C4-2B (cell line): Measurements from ENCODE around the gene NCKIPSD.

Source experiments
- H3K27ac ChIP-seq: fragments of 450-650 bp; 2 replicates; pipeline ENCODE4 v1.5.1; 2017
- ZFX ChIP-seq: fragments of 450-650 bp; IDR thresholded peaks from 2 replicates; pipeline ENCODE4 v1.6.1; 2017
- TF ChIP-seq, protein P1 (sequence below): fragments of 450-650 bp; conservative IDR thresholded peaks from 2 replicates; pipeline ENCODE4 v1.5.1; 2017; ENCODE audit warnings: mild to moderate bottlenecking

The NCKIPSD gene

DNA sequence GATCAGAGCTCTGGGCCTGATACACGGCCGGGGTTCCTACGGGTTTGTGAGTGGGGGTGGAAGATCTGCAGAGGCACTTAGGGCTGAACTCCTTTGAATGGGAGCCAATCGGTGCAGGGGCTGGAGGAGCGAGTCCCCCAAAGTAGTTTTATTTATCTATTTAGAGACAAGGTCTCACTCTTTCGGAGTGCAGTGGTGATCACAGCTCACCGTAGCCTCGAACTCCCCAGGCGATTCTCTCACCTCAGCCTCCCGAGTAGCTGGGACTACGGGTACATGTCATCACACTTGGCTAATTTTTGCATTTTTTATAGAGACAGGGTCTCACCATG is 21.4 kb downstream of the NCKIPSD start:
- peak overlapping the region; percentile 93 for H3K27ac ChIP-seq
- no peak for TF ChIP-seq ZFX
- TF ChIP-seq, protein P1, sequence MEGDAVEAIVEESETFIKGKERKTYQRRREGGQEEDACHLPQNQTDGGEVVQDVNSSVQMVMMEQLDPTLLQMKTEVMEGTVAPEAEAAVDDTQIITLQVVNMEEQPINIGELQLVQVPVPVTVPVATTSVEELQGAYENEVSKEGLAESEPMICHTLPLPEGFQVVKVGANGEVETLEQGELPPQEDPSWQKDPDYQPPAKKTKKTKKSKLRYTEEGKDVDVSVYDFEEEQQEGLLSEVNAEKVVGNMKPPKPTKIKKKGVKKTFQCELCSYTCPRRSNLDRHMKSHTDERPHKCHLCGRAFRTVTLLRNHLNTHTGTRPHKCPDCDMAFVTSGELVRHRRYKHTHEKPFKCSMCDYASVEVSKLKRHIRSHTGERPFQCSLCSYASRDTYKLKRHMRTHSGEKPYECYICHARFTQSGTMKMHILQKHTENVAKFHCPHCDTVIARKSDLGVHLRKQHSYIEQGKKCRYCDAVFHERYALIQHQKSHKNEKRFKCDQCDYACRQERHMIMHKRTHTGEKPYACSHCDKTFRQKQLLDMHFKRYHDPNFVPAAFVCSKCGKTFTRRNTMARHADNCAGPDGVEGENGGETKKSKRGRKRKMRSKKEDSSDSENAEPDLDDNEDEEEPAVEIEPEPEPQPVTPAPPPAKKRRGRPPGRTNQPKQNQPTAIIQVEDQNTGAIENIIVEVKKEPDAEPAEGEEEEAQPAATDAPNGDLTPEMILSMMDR, result peak; percentile 68; the same call in 1 of the 2 replicates

DNA sequence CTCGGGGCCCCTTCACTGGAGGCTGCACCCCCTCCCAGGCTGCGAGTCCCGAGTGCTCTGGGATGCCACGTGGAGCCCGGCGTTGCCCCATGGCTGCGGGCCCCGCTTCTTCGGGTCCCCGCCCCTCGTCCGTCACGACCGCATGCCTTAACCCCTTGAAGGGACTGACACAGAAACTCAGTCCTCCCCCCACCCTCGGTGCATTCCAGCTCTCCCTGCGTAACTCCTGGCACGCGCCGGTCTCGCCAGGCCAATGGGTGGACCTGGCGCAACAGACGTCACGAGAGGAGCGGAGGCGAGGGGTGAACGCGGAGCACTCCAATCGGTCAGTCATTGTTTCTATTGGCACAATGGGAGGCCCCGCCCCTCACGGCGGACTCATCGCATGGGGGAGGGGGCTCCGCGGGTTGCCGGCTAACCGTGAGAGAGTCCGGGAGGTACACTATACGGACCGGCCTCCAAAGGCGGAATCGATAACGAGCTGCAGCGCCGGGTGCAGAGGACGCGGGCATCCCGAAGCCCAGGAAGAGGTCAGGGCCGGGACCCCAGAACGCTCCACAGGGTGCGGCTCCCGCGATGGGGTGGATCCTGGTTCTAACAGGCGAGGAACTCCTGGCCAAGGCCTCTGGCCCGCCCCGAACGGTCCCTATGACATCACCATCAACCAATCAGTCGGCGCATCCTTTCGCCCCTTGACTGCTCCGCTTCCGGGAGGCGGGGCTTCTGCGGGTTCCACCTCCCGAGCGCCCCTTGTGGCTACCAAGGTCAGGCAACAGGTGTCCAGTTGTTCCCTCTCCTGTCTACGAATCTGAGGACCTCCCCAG is 22.0 kb downstream of the NCKIPSD start:
- peak overlapping the region; percentile 93 for H3K27ac ChIP-seq
- TF ChIP-seq, protein P1, result peak; percentile 92
- no peak for TF ChIP-seq ZFX

DNA sequence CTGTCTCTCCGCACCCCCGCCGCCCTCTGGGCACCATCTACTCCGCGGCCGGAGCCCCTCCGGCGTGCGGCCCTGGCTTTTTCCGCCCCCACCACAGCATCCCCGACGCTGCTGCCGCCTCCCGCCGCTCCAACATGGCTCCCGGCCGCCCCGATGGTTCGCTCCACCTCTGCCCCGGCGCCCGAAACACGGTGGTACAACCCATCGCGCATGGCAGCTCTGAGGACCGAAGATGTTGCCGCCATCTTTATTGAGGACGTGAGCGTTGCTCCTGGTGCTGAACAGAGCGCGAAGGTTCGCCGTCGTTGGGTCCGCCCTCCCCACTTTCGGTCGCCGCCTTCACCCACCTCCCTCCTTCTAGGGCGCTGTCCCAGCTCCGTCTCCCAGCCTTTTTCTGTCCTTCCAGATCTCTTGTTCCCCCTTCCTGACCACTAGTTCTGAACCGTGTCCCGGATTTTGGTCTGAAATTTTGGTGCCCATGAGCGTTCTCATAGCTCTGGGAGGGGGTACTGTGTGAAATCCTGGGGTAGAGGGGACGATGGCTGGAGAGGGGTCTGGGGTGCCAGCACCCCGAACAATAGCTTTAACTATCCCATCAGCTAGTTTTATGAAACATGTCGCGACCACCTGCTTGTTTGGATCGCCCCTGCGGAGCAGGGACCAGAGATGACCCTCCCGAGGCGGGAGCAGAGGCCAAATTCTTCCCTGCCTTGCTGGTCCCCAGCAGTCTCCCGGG is 22.8 kb downstream of the NCKIPSD start, which contains the start of gene CELSR3:
Gene CELSR3 (minus strand): TSS at position 134 of the 736 bp plus-strand sequence. CDS start 252 bp downstream, outside the sequence.
- H3K27ac ChIP-seq, result peak within 1 kb of the TSS; percentile 93
- TF ChIP-seq, protein P1, result no peak
- no peak for TF ChIP-seq ZFX

DNA sequence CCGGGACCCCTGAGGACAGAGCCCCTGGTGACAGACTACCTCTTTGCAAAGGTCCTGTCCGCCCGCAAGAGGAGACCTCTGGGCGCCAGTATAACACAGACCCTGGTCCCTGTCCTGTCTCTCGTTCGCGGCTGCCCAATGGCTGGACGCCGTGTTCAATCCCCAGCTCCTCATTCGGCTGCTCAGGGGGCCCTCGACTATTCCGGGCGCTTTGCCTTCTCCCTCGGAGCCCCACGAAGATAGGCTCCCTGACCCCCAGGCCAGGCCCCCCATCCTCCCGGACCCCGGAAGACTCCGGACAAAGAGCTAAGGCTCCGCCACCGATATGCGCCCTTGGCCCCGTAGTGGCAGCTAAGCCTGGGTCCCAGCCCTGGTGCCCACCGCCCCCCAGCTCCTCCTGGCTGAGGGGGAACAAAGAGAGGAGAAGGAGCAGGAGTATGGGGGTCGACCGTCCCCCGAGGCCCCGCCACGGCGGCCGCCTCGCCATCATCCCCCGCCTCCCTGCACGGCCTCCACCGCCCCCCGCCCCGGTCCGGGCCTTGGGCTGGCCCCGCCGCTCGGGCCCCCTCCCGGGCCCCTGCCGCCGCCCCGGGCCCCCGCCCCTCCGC is 23.5 kb downstream of the NCKIPSD start:
- TF ChIP-seq, protein P1, result no peak
- no peak for TF ChIP-seq ZFX
- peak overlapping the region; percentile 93; the same call in 1 of the 2 replicates for H3K27ac ChIP-seq

DNA sequence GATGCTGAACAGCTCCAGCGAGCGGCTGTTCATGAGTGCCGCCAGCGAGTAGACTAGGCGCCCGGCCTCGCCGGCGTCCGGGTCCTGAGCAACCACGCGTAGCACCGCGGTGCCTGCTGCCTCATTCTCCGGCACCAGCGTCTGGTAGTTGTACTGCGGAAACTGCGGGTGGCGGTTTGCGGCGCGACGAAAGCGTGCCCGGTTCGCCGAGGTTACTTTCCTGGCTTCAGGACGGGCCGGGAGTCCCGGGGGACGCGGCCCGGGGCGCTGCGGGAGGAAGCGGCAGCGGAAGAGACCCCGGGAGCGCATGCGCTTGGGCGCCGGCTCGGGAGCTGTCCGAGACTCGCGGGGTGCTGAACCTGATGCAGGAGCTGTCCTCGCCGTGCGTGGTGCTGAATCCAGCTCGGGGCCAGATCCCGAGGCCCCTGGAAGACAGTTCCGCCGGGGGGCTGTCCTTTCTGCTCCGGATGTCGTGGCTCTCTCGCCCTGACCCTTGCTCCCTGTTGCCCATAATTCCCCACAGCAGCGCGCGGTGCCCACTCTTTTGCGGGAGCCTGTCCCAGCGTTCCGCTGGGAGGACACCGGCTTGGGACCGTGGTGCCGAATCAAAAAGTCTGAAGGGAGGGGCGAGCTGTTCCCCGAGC is 24.1 kb downstream of the NCKIPSD start:
- no peak overlapping the region for H3K27ac ChIP-seq
- TF ChIP-seq, protein P1, result no peak
- TF ChIP-seq ZFX, result no peak

DNA sequence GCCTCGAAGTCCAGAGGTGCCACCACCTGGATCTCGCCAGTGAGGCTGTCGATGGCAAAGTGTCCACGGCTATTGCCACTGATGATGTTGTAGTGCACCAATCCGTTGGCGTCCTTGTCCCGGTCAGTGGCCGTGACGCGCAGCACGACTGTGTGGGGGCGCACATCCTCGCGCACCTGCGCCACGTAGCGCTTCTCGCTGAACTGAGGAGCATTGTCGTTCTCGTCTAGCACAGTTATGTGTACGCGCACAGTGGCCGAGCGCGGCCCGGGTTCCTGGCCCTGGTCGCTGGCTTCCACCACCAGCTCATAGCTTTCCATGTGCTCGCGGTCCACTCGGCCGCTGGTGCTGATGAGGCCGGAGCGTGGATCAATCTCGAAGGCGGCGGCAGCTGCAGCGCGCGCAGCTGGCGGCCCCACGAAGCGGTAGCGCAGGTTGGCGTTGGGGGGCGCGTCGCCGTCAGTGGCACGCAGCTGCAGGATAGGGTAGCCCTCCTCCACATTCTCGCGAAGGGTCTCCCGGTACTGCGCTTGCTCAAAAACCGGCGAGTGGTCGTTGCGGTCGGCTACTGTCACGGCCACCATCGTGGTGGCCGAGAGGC is 24.8 kb downstream of the NCKIPSD start:
- no peak overlapping the region for H3K27ac ChIP-seq
- TF ChIP-seq, protein P1, result no peak
